RPMI8226 (cell line): Measurements from ENCODE around the gene EXOC4.
"Not testable (repeated sequence)": the region's sequence is repeated elsewhere in the genome, so short reads cannot be mapped to it uniquely, and the experiment has no call there.

Source experiments
- DNase-seq: peaks from one replicate; pipeline ENCODE4 v3.0.0-alpha.2; 2015

Gene EXOC4

DNA sequence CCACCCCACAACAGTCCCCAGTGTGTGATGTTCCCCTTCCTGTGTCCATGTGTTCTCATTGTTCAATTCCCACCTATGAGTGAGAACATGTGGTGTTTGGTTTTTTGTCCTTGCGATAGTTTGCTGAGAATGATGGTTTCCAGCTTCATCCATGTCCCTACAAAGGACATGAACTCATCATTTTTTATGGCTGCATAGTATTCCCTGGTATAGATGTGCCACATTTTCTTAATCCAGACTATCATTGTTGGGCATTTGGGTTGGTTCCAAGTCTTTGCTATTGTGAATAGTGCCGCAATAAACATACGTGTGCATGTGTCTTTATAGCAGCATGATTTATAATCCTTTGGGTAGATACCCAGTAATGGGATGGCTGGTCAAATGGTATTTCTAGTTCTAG is 26.1 kb downstream of the EXOC4 start:
- not testable (repeated sequence) for DNase-seq

DNA sequence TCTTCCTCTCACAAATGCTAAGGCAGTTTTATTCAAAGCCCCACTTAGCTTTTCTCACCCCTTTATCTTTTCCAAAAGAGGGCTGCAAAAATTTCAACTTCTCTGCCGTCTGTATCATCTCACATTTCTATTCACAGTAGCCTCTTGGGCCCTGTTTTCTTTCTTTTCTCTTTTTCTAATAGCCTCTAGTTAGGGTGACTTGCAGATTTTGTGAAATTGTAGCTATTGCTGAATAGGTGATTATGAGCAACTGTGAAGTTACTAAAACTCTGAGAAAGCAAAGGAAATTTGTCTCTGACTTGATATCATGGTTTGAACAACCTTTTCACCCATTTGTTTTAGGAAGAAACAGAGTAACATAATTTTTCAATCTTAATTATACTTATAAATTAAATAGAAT is 29.2 kb downstream of the EXOC4 start:
- DNase-seq = no peak

- no peak for DNase-seq
These were observed 31.2 kb downstream of the EXOC4 start for GRCh38 chr7:133284092-133284491.

DNA sequence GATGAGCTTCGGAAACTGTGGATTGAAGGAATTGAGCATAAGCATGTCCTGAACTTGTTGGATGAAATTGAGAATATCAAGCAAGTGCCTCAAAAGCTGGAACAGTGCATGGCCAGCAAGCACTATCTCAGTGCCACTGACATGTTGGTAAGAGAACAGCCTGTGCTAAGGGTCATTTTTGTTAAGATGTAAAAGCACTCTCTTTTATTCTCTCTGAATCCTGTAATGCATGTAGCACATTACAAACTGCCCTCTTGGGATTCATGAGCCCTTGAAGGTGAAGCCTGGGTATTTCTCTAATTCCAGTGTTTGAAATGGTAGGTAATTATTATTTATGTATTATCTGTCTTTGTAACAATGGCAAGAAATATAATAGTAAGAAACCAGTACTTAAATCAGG is 36.1 kb downstream of the EXOC4 start:
- no peak for DNase-seq

- no peak for DNase-seq
These were observed 37.2 kb downstream of the EXOC4 start for GRCh38 chr7:133290041-133290440.

- DNase-seq = no peak
These were observed 37.9 kb downstream of the EXOC4 start for GRCh38 chr7:133290676-133291333.

DNA sequence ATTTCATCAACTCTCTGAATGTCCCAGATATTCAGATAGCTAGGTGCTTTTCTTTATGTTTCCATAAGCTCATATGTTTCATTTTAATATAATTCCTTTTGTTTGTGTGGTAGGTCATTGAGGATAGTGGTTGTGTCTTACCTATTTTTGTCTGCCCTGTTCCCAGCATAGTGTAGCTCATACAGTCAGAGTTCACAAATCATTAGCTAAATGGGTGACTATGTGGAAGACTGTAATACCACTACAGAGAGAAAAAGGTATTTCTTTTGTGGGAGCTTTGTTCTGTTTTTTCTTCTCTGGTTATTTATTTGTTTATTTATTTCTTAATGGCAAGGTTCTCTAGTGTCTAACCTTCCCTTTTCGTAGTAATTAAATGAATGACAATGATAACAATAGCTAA is 39.8 kb downstream of the EXOC4 start:
- no peak for DNase-seq

DNA sequence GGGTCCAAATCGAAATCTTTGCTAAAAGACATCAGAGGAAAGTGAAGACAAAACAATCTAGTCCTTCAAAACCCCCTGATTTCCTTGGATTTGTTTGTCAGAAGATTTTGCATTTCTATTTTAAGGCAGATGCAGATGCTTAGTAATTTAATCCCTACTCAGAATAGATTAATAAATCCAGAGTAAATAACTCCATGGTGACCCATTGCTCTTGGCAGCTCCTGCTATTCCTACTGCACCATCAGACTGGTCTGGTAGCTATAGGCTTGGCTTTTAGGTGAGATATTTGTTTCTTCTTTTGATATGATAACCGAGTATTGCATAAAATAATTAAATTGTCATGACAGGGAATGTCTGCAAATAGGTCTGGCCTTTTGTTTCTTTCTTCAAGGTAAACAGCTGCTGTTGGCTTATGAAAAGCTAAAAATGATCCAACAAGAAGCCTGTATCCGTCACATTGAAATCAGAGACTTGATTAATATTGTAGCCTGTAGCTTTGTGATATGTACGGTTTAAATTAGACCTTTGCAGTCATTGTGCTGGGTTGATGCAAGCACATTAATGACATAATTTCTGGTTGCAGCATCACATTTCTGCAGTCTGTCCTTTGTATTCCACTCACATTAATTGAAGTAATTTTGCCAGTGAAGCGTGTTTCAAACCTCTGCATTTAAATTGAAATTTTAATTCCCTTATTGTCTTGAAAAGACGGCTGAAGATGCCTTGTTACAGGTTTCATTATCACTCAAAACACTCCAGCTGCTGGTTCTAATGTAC is 40.7 kb downstream of the EXOC4 start:
- DNase-seq = no peak

- no peak for DNase-seq
These were observed 41.4 kb downstream of the EXOC4 start for GRCh38 chr7:133294234-133294633.

DNA sequence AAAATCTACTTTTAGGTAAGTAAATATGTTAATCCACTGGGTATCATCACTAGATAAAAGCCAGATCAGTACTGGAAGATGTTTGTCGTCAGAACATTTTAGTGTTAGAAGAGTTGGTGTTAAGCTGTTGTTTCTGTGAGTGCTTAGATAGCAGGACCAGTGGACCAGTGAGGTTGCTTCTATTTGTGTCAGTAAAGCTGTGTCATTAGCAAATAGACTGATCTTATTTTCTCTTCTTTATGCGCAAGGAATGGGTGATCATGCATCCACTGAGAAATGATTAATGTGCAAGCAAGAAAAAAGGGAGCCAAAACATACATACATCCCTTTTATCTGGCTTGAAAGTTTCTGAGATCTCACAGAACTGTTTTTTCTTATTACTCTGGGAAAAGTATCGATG is 42.6 kb downstream of the EXOC4 start:
- no peak for DNase-seq

GRCh38 chr7:133297093-133297492 is 44.2 kb downstream of the EXOC4 start:
- no peak for DNase-seq

DNA sequence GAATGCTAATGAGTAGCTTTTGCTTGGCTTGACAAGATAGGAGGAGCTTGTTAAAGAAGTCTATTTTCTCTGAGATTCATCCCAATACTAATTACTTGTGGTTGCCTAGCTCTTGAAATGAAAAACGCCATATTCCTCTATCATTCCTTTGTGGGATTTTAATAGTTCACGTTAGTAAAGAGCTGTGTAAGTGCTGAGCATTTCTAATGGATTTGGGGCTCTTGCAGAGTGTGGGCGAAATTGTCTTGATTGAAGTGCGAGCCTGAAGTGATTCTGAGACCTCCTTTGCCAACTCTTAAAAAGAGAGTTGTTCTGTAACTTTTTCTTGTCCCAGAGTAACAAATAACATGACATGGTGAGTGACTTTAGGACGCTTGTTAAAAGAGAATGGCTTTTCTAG is 45.2 kb downstream of the EXOC4 start:
- no peak for DNase-seq

- DNase-seq = no peak
These were observed 46.8 kb downstream of the EXOC4 start for GRCh38 chr7:133299676-133300075.

- no peak for DNase-seq
These were observed 47.2 kb downstream of the EXOC4 start for GRCh38 chr7:133300088-133300487.

DNA sequence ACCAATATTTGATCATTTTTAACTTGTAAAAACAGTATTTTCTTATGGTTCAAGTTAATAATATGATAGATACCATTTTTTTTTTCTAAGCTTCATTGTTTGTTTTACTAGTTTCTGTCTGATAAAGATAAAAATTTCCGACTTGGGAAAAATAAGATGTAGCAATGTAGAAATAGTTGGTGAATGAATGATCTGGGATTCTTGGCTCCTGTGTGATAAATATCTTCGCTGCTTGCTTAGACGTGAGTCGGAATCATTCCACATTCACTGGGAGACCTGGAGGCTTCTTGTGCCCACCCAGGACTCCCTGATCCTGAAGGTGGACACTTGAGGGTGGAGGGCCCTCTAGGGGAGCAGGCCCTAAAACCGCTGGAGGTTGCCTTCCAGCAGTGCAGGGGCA is 47.9 kb downstream of the EXOC4 start:
- no peak for DNase-seq

DNA sequence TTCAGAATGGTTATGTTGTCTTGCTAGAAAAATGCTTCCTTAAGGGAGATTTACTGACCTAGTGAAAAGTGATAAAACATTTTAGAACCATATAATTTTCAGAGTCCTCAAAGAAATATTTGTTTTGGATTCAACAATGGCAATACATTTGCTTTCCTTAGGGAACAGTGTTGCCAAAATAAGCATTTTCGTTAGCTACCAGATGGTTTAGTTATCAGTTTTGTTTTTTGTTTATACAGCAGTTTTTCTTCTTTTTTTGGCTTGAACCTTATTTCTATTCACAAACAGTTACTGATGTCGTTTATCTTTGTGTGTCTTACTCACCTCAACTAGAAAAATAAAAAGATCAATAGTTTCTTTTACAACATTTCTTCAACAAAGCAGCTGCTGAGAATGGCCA is 48.6 kb downstream of the EXOC4 start:
- no peak for DNase-seq

GRCh38 chr7:133303372-133303771 is 50.5 kb downstream of the EXOC4 start:
- no peak for DNase-seq

DNA sequence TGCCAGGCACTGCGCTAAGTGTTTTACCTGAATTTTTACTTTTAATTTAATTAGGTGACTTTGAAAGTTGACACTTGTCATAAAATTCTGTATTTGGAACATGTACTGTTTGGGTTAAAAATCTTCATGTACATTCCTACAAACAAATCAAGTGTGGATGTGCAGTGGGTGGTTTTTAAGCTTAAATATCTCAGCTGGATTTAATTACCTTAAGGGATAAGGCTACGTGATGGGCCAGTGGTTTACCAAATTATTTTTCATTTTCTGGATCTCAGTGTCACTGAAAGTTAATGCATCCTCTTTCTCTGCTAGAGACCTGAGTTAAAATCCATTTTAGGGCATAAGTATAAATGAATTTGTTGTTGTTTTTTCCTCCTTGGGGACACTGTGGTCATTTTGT is 51.1 kb downstream of the EXOC4 start:
- DNase-seq = no peak

DNA sequence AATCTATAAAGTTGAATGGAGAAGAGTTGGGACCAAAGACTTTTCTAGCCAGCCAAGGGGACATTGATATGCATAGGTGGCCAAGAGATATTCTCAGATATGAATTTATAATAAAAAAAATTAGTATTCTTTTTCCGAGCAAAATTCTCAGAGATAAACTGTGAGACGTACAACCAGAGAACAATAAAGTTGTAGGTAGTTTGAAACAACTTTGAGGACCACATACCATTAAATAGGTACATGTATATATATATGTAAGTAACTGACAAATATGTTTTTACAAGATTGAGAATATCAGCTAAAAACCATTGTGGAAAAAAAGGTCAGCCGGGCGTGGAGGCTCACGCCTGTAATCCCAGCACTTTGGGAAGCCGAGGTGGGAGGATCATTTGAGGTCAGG is 56.5 kb downstream of the EXOC4 start:
- no peak for DNase-seq

DNA sequence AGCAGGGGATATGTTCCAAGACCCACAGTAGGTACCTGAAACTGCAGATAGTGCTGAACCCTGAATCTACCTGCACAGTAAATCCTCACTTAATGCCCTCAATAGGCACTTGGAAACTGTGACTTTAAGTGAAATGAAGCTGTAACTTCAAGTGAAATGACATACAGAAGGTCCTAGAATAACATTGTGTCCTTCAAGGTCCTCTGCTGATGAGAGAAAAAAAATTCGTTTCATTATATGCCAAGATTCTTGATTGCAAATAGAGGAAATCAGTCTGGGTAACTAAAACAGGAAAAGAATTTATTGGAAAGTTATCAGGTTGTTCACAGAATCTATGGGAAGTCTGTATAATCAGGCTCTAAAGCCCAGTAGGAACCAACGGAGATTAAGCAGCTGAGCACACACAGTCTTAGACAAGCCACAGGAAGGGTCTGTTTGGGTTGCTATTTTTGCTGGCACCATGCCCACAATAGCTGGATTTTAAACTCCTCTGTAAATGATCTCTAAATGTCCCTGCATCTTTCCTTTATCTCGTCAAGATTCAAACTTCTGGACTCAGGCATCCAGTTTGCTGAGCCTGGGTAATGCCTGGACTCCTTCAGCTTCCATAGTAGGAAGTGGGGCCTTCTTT is 57.5 kb downstream of the EXOC4 start:
- no peak for DNase-seq

DNA sequence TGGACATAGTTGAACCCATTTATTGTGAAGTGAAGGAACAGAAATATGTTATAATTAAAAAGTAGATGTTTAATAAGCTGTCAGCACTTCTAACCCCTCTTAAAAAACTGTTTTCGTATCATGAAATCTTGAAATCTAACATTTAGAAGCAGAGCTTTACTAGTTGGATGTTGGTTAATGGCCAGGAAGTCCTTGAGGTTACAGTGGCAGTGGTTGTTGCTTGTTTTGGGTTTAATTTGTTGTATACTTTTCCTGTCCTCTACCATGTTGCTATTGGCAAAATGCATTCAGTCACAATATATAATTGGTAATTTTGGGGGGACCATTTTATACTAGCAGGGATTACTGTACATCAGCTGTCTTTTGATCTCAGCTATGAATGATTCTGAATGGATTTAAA is 60.7 kb downstream of the EXOC4 start:
- no peak for DNase-seq

DNA sequence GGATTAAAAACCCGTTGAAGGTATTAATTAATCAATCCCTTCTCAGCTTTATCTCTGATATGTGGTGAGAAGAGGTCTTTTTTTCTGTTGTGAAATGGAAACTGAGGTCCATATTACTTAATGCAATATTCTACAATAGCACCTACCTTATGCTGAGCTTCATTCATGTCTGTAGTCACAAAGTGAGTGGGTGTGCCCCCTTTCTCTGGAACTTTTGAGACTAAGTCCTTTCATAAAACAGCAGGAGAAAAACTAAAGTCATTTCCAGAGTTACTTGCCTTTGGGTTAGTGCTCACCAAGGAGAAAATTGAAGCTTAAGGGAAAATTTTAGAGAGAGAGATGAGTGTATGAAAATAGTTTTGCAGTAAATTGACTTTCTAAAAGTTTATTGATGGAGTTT is 61.2 kb downstream of the EXOC4 start:
- no peak for DNase-seq

DNA sequence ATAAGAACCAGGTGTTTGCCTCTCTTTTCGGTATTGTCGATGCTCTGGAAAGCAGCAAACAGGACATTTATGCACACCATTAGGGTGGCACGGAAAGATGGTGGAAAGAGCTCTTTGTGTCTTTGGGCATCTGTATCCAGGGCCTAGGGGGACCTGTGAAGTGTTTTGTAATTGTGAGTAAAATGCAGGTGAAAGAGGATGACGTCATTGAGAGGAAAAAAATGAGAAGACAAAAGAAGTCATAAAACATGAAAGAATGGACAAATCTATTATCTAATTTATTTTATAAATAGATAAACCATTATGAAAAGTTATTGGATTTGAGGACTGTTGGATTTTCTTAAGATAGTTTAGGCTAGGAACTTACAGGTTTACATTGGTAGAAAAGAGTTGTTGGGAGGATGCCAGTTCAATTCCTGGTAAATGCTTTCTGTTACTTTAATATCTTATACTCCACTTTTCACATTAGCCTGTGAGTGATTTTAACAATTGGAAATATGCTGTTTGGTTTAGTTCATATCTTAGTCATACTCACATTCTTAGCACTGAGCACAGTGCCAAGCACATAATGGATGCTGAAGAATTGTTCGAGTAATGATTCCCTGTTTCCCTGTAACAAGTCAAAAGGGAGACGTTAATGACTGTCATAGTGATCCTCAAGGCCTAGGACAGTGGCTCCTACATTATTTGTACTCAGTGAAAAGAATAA is 62.6 kb downstream of the EXOC4 start:
- no peak for DNase-seq

DNA sequence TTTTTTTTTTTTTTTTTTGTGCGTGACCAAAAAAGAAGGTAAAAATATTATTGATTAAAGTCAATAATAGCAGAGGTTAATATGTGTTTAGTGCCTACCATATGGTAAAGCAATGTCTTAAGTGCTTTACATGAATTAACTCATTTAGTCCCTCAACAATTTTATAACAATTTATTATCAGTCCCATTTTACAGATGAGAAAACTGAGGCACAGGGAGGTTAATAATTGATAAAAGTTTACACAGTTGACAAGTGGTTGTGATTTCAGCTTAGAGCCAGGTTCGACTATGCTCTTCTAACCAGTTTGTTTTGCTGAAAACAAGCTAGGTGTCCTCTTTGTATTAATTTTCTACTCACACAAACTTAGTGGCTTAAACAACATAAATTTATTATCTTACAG is 67.0 kb downstream of the EXOC4 start:
- no peak for DNase-seq
